ENCODE results near the gene VWA3B. TPM values are rescaled to one million over a fixed set of nuclear protein-coding genes. Genes with fewer than 3 reads are reported as not detected.
"Not testable (repeated sequence)": the region's sequence is repeated elsewhere in the genome, so short reads cannot be mapped to it uniquely, and the experiment has no call there.

Gene VWA3B
- total RNA-seq, 1 donor from 2014 or later: not detected

DNA sequence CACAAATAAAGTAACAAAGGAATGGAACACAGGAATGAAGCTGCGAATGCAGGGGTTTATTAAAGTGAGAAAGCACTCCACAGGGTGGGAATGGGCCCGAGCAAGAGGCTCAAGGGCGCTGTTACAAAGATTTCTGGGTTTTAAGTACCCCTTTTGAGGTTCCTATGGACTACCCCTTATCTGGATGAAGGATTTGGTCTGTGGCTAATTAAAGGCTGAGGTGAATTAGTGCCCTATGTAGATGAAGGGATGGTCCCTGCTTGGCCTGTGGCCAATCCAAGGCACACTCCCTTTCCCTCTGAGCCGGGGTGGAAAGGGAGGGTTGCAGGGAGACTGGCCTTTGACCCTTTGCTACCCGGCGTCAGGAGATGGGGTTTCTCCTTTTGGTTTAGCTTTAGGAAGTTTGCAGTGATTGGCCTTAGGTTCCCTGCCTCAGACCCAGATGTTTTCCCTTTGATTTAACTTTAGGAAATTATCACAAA lies 211.8 kb downstream of the VWA3B start:
- no peak overlapping the region for H3K9ac ChIP-seq (ENCODE audit: low read depth in 1 of 3, low read length in 3 of 3)
- no peaks in the 10 kb centered on the region for H3K36me3 ChIP-seq (ENCODE audit: control insufficient read depth in 3 of 3, insufficient read depth in 3 of 3, low read length in 3 of 3)
- no peaks in the 10 kb centered on the region for H3K4me1 ChIP-seq (ENCODE audit: control insufficient read depth in 3 of 3, insufficient read depth in 3 of 3, low read length in 3 of 3)
- no peak overlapping the region for H3K27ac ChIP-seq (ENCODE audit: low read depth, low read length)
- H3K4me3 ChIP-seq (ENCODE audit: low read length in 3 of 3): no peak overlapping the region
- peaks cover 0 to 8% (median 0%) of the 10 kb centered on the region in 3 donors for H3K27me3 ChIP-seq (ENCODE audit: control insufficient read depth in 3 of 3, insufficient read depth in 3 of 3, low read length in 3 of 3)
- H3K9me3 ChIP-seq (ENCODE audit: control insufficient read depth in 3 of 3, low read length in 3 of 3): no peaks in the 10 kb centered on the region

- no peak overlapping the region for H3K9ac ChIP-seq (ENCODE audit: low read depth in 1 of 3, low read length in 3 of 3)
- H3K9me3 ChIP-seq (ENCODE audit: control insufficient read depth in 3 of 3, low read length in 3 of 3): no peaks in the 10 kb centered on the region
- H3K27me3 ChIP-seq (ENCODE audit: control insufficient read depth in 3 of 3, insufficient read depth in 3 of 3, low read length in 3 of 3): peaks cover 0 to 8% (median 0%) of the 10 kb centered on the region in 3 donors
- H3K27ac ChIP-seq (ENCODE audit: low read depth, low read length): no peak overlapping the region
- H3K36me3 ChIP-seq (ENCODE audit: control insufficient read depth in 3 of 3, insufficient read depth in 3 of 3, low read length in 3 of 3): no peaks in the 10 kb centered on the region
- H3K4me1 ChIP-seq (ENCODE audit: control insufficient read depth in 3 of 3, insufficient read depth in 3 of 3, low read length in 3 of 3): no peaks in the 10 kb centered on the region
- H3K4me3 ChIP-seq (ENCODE audit: low read length in 3 of 3): no peak overlapping the region
Measured at GRCh38 chr2:98299211-98299905, 212.4 kb downstream of the VWA3B start.

DNA sequence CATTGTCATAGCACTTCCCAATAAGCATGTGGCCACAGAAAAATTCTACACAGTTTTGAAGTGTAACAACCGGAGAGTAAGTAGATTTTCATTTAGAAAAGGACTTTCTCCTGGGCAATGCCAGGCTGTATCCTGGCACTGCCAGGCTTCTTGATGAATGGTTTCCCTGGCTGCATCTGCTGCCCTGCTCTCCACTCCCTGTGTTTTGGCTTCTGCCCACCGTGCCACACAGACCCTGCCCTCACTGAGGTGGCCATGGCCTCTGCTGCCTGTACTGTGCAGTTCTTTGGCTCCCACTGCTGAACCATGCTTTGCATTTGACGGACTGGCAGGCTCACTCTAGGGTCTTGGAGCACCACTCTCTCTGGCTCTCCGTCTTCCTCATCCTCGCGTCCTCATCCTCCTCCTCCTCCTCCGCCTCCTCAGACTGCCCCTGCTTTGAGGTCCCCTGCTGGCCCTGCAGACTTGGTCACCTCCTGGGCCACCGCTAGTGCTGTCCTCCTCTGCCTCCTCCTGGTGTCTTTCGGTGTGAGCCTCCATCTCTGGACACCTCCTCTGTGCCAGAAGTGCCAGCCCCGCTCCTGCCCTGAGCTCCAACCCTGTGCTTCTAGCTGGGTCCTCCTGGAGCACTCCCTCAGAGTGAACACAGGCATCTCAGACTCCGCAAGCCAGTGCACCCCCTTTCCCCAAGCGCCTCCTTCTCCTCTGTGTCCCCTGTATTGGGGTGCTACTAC lies 213.3 kb downstream of the VWA3B start:
- H3K36me3 ChIP-seq (ENCODE audit: control insufficient read depth in 3 of 3, insufficient read depth in 3 of 3, low read length in 3 of 3): no peaks in the 10 kb centered on the region
- no peaks in the 10 kb centered on the region for H3K4me1 ChIP-seq (ENCODE audit: control insufficient read depth in 3 of 3, insufficient read depth in 3 of 3, low read length in 3 of 3)
- H3K9ac ChIP-seq (ENCODE audit: low read depth in 1 of 3, low read length in 3 of 3): no peak overlapping the region
- no peaks in the 10 kb centered on the region for H3K9me3 ChIP-seq (ENCODE audit: control insufficient read depth in 3 of 3, low read length in 3 of 3)
- H3K4me3 ChIP-seq (ENCODE audit: low read length in 3 of 3): no peak overlapping the region
- peaks cover 0 to 11% (median 4%) of the 10 kb centered on the region in 3 donors for H3K27me3 ChIP-seq (ENCODE audit: control insufficient read depth in 3 of 3, insufficient read depth in 3 of 3, low read length in 3 of 3)
- no peak overlapping the region for H3K27ac ChIP-seq (ENCODE audit: low read depth, low read length)

GRCh38 chr2:98301469-98301868 lies 214.5 kb downstream of the VWA3B start:
- H3K4me3 ChIP-seq (ENCODE audit: low read length in 3 of 3): no peak overlapping the region
- no peaks in the 10 kb centered on the region for H3K4me1 ChIP-seq (ENCODE audit: control insufficient read depth in 3 of 3, insufficient read depth in 3 of 3, low read length in 3 of 3)
- no peaks in the 10 kb centered on the region for H3K9me3 ChIP-seq (ENCODE audit: control insufficient read depth in 3 of 3, low read length in 3 of 3)
- no peak overlapping the region for H3K9ac ChIP-seq (ENCODE audit: low read depth in 1 of 3, low read length in 3 of 3)
- peaks cover 4 to 16% (median 4%) of the 10 kb centered on the region in 3 donors for H3K27me3 ChIP-seq (ENCODE audit: control insufficient read depth in 3 of 3, insufficient read depth in 3 of 3, low read length in 3 of 3)
- no peaks in the 10 kb centered on the region for H3K36me3 ChIP-seq (ENCODE audit: control insufficient read depth in 3 of 3, insufficient read depth in 3 of 3, low read length in 3 of 3)
- H3K27ac ChIP-seq (ENCODE audit: low read depth, low read length): no peak overlapping the region

GRCh38 chr2:98307131-98307696 lies 220.2 kb downstream of the VWA3B start:
- not testable (repeated sequence) for H3K9ac ChIP-seq (ENCODE audit: low read depth in 1 of 3, low read length in 3 of 3); H3K4me3 ChIP-seq (ENCODE audit: low read length in 3 of 3); H3K36me3 ChIP-seq (ENCODE audit: control insufficient read depth in 3 of 3, insufficient read depth in 3 of 3, low read length in 3 of 3); H3K27ac ChIP-seq (ENCODE audit: low read depth, low read length); H3K4me1 ChIP-seq (ENCODE audit: control insufficient read depth in 3 of 3, insufficient read depth in 3 of 3, low read length in 3 of 3); H3K9me3 ChIP-seq (ENCODE audit: control insufficient read depth in 3 of 3, low read length in 3 of 3)
- H3K27me3 ChIP-seq (ENCODE audit: control insufficient read depth in 3 of 3, insufficient read depth in 3 of 3, low read length in 3 of 3): peaks cover 4 to 32% (median 15%) of the 10 kb centered on the region in 3 donors

- Histone ChIP-seq H3K36me3 (ENCODE audit: control insufficient read depth in 3 of 3, insufficient read depth in 3 of 3, low read length in 3 of 3) (no peaks in the 10 kb centered on the region), H3K4me3 (ENCODE audit: low read length in 3 of 3) (no peak overlapping the region), H3K9me3 (ENCODE audit: control insufficient read depth in 3 of 3, low read length in 3 of 3) (no peaks in the 10 kb centered on the region), H3K27ac (ENCODE audit: low read depth, low read length) (no peak overlapping the region), H3K9ac (ENCODE audit: low read depth in 1 of 3, low read length in 3 of 3) (no peak overlapping the region), H3K27me3 (ENCODE audit: control insufficient read depth in 3 of 3, insufficient read depth in 3 of 3, low read length in 3 of 3) (peaks cover 4 to 32% (median 15%) of the 10 kb centered on the region in 3 donors), H3K4me1 (ENCODE audit: control insufficient read depth in 3 of 3, insufficient read depth in 3 of 3, low read length in 3 of 3) (no peaks in the 10 kb centered on the region)
Measured at GRCh38 chr2:98308068-98308467, 221.1 kb downstream of the VWA3B start.

DNA sequence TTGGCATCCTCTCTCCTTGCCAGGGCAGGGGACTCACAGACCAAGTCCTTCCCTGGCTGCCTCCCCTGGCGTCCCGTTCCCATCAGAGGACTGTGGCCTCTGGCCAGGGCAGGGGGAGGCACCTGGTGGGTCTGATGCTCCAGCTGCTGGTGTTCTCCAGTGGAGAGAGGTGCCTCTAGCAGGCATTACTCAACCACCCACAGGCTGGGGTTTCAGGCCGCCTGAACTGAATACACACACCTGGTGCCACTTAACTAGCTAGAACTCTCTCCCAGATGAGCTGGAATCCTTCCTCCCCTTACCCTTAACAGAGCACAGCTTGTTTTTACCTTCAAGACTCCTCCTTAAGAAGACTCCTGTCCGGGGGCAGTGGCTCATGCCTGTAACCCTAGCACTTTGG lies 221.6 kb downstream of the VWA3B start:
- Histone ChIP-seq H3K4me1 (ENCODE audit: control insufficient read depth in 3 of 3, insufficient read depth in 3 of 3, low read length in 3 of 3) (no peaks in the 10 kb centered on the region), H3K9ac (ENCODE audit: low read depth in 1 of 3, low read length in 3 of 3) (no peak overlapping the region), H3K27me3 (ENCODE audit: control insufficient read depth in 3 of 3, insufficient read depth in 3 of 3, low read length in 3 of 3) (peaks cover 4 to 32% (median 15%) of the 10 kb centered on the region in 3 donors), H3K4me3 (ENCODE audit: low read length in 3 of 3) (no peak overlapping the region), H3K36me3 (ENCODE audit: control insufficient read depth in 3 of 3, insufficient read depth in 3 of 3, low read length in 3 of 3) (no peaks in the 10 kb centered on the region), H3K27ac (ENCODE audit: low read depth, low read length) (no peak overlapping the region), H3K9me3 (ENCODE audit: control insufficient read depth in 3 of 3, low read length in 3 of 3) (no peaks in the 10 kb centered on the region)

- Histone ChIP-seq H3K4me1 (ENCODE audit: control insufficient read depth in 3 of 3, insufficient read depth in 3 of 3, low read length in 3 of 3) (no peaks in the 10 kb centered on the region), H3K4me3 (ENCODE audit: low read length in 3 of 3) (no peak overlapping the region), H3K27ac (ENCODE audit: low read depth, low read length) (no peak overlapping the region), H3K9me3 (ENCODE audit: control insufficient read depth in 3 of 3, low read length in 3 of 3) (no peaks in the 10 kb centered on the region), H3K9ac (ENCODE audit: low read depth in 1 of 3, low read length in 3 of 3) (no peak overlapping the region), H3K36me3 (ENCODE audit: control insufficient read depth in 3 of 3, insufficient read depth in 3 of 3, low read length in 3 of 3) (no peaks in the 10 kb centered on the region), H3K27me3 (ENCODE audit: control insufficient read depth in 3 of 3, insufficient read depth in 3 of 3, low read length in 3 of 3) (peaks cover 4 to 32% (median 14%) of the 10 kb centered on the region in 3 donors)
Measured at GRCh38 chr2:98309580-98309979, 222.6 kb downstream of the VWA3B start.

- H3K27ac ChIP-seq (ENCODE audit: low read depth, low read length): no peak overlapping the region
- H3K9me3 ChIP-seq (ENCODE audit: control insufficient read depth in 3 of 3, low read length in 3 of 3): no peaks in the 10 kb centered on the region
- H3K9ac ChIP-seq (ENCODE audit: low read depth in 1 of 3, low read length in 3 of 3): no peak overlapping the region
- peaks cover 4 to 29% (median 11%) of the 10 kb centered on the region in 3 donors for H3K27me3 ChIP-seq (ENCODE audit: control insufficient read depth in 3 of 3, insufficient read depth in 3 of 3, low read length in 3 of 3)
- H3K36me3 ChIP-seq (ENCODE audit: control insufficient read depth in 3 of 3, insufficient read depth in 3 of 3, low read length in 3 of 3): no peaks in the 10 kb centered on the region
- H3K4me3 ChIP-seq (ENCODE audit: low read length in 3 of 3): no peak overlapping the region
- H3K4me1 ChIP-seq (ENCODE audit: control insufficient read depth in 3 of 3, insufficient read depth in 3 of 3, low read length in 3 of 3): no peaks in the 10 kb centered on the region
Measured at GRCh38 chr2:98310010-98310409, 223.0 kb downstream of the VWA3B start.

DNA sequence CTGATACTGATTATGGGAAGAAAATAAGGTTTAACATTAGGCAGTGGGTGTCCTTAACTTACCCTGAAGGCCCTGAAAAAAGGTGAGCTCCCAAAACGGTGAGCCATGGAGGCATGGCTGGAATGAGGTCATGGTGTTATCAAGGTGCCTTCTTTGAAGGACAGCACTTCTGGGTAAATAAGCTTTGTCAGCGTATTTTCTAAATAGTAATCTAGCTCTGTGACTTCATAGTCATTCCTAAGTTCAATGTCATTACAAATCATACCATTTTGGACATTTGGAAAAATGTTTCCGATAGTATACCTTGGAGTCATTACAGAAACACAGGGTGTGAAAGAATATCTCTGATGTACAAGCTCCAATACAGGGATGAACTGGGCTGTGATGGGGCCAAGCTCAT lies 224.1 kb downstream of the VWA3B start:
- H3K27ac ChIP-seq (ENCODE audit: low read depth, low read length): no peak overlapping the region
- peaks cover 0 to 19% (median 11%) of the 10 kb centered on the region in 3 donors for H3K27me3 ChIP-seq (ENCODE audit: control insufficient read depth in 3 of 3, insufficient read depth in 3 of 3, low read length in 3 of 3)
- no peaks in the 10 kb centered on the region for H3K9me3 ChIP-seq (ENCODE audit: control insufficient read depth in 3 of 3, low read length in 3 of 3)
- H3K9ac ChIP-seq (ENCODE audit: low read depth in 1 of 3, low read length in 3 of 3): no peak overlapping the region
- no peak overlapping the region for H3K4me3 ChIP-seq (ENCODE audit: low read length in 3 of 3)
- no peaks in the 10 kb centered on the region for H3K4me1 ChIP-seq (ENCODE audit: control insufficient read depth in 3 of 3, insufficient read depth in 3 of 3, low read length in 3 of 3)
- no peaks in the 10 kb centered on the region for H3K36me3 ChIP-seq (ENCODE audit: control insufficient read depth in 3 of 3, insufficient read depth in 3 of 3, low read length in 3 of 3)

Data from skeletal muscle tissue (tissue), 4 donors.